Liver (tissue), 9 donors: ENCODE measurements around the gene LRRN2. TPM values are rescaled to one million over a fixed set of nuclear protein-coding genes. Genes with fewer than 3 reads are reported as not detected.
A peak's percentile ranks its signal among the peaks of the same experiment; 100 is the strongest.

Experiments used
- DNase-seq: peaks from one replicate; pipeline ENCODE4 v3.0.0-alpha.2; 2017; ENCODE audit warnings: low spot score
- H3K27ac ChIP-seq, 2 donors: one replicate each; pipeline ENCODE4 v1.7.0; 2013; ENCODE audit warnings: inconsistent platforms in 2 of 2, low read length in 2 of 2, control low read depth in 1 of 2, low read depth in 1 of 2, mild to moderate bottlenecking in 1 of 2
- H3K27me3 ChIP-seq, 4 donors: one replicate each; pipeline versions ENCODE4 v1.6.1 to v1.7.0; 2013; ENCODE audit warnings: low read length in 3 of 4, inconsistent platforms in 1 of 4, mild to moderate bottlenecking in 1 of 4, moderate library complexity in 1 of 4; ENCODE audit not compliant: control insufficient read depth in 4 of 4, insufficient read depth in 4 of 4
- H3K36me3 ChIP-seq, 4 donors: one replicate each; pipeline versions ENCODE4 v1.6.1 to v1.7.0; 2013; ENCODE audit warnings: low read length in 3 of 4, mild to moderate bottlenecking in 3 of 4, low read depth in 1 of 4, moderate library complexity in 1 of 4; ENCODE audit not compliant: control insufficient read depth in 4 of 4, insufficient read depth in 3 of 4
- H3K4me1 ChIP-seq, 4 donors: one replicate each; pipeline versions ENCODE4 v1.6.1 to v1.7.0; 2013; ENCODE audit warnings: low read length in 3 of 4, mild to moderate bottlenecking in 3 of 4, moderate library complexity in 1 of 4; ENCODE audit not compliant: control insufficient read depth in 4 of 4, insufficient read depth in 4 of 4
- H3K4me3 ChIP-seq, 3 donors: one replicate each; pipeline versions ENCODE4 v1.6.1 to v1.7.0; 2013; ENCODE audit warnings: low read length in 3 of 3, control low read depth in 1 of 3, low read depth in 1 of 3, mild to moderate bottlenecking in 1 of 3
- H3K9ac ChIP-seq, 2 donors: one replicate each; pipeline ENCODE4 v1.7.0; 2013; ENCODE audit warnings: low read length in 2 of 2, mild to moderate bottlenecking in 2 of 2, moderate library complexity in 2 of 2, control low read depth in 1 of 2, low read depth in 1 of 2
- H3K9me3 ChIP-seq, 4 donors: one replicate each; pipeline versions ENCODE4 v1.6.1 to v1.7.0; 2013; ENCODE audit warnings: low read length in 3 of 4; ENCODE audit not compliant: control insufficient read depth in 4 of 4
- ATF3 ChIP-seq: IDR thresholded peaks from 2 replicates; pipeline ENCODE4 v1.6.1; 2016; ENCODE audit warnings: antibody characterized with exemption
- CTCF ChIP-seq: fragments of 150-350 bp; IDR thresholded peaks from 2 replicates; pipeline ENCODE4 v1.5.1; 2017; ENCODE audit warnings: improper control_type of control experiment, low read depth, low read length; ENCODE audit not compliant: missing input control
- EGR1 ChIP-seq, 2 donors: IDR thresholded peaks; 2 replicates each; pipeline ENCODE4 v1.6.1; 2016 to 2018; ENCODE audit warnings: antibody characterized with exemption in 2 of 2, low read depth in 2 of 2
- FOXA1 ChIP-seq: IDR thresholded peaks from 2 replicates; pipeline ENCODE4 v1.6.1; 2016; ENCODE audit warnings: antibody characterized with exemption
- FOXA2 ChIP-seq: IDR thresholded peaks from 2 replicates; pipeline ENCODE4 v1.6.1; 2016; ENCODE audit warnings: antibody characterized with exemption
- GABPA ChIP-seq, 2 donors: IDR thresholded peaks in 1 of 2; conservative IDR thresholded peaks in 1 of 2; 2 replicates each; pipeline ENCODE4 v1.6.1; 2016; ENCODE audit warnings: antibody characterized with exemption in 2 of 2, mild to moderate bottlenecking in 1 of 2, moderate library complexity in 1 of 2
- HNF4A ChIP-seq, 2 donors: conservative IDR thresholded peaks; 2 replicates each; pipeline ENCODE4 v1.6.1; 2016; ENCODE audit warnings: antibody characterized with exemption in 2 of 2, mild to moderate bottlenecking in 2 of 2
- HNF4G ChIP-seq: IDR thresholded peaks from 2 replicates; pipeline ENCODE4 v1.6.1; 2016; ENCODE audit warnings: antibody characterized with exemption
- JUND ChIP-seq, 2 donors: IDR thresholded peaks; 2 replicates each; pipeline ENCODE4 v1.6.1; 2016; ENCODE audit warnings: antibody characterized with exemption in 2 of 2
- MAX ChIP-seq: IDR thresholded peaks from 2 replicates; pipeline ENCODE4 v1.6.1; 2016; ENCODE audit warnings: antibody characterized with exemption
- NR2F2 ChIP-seq: IDR thresholded peaks from 2 replicates; pipeline ENCODE4 v1.6.1; 2016; ENCODE audit warnings: antibody characterized with exemption
- RAD21 ChIP-seq, 2 donors: IDR thresholded peaks; 2 replicates each; pipeline ENCODE4 v1.6.1; 2016; ENCODE audit warnings: antibody characterized with exemption in 2 of 2, mild to moderate bottlenecking in 2 of 2
- RXRA ChIP-seq, 2 donors: IDR thresholded peaks; 2 replicates each; pipeline ENCODE4 v1.6.1; 2017 to 2018; ENCODE audit warnings: antibody characterized with exemption in 2 of 2, mild to moderate bottlenecking in 1 of 2
- SP1 ChIP-seq: IDR thresholded peaks from 2 replicates; pipeline ENCODE4 v1.6.1; 2018; ENCODE audit warnings: antibody characterized with exemption, mild to moderate bottlenecking
- TAF1 ChIP-seq: conservative IDR thresholded peaks from 2 replicates; pipeline ENCODE4 v1.6.1; 2016; ENCODE audit warnings: antibody characterized with exemption, mild to moderate bottlenecking
- ZBTB33 ChIP-seq: IDR thresholded peaks from 2 replicates; pipeline ENCODE4 v1.6.1; 2016; ENCODE audit warnings: antibody characterized with exemption
- WGBS: extraction: QIAGEN DNeasy Blood & Tissue Kit; methylation state at CpG from one replicate; pipeline ENCODE4 v1.1.7; 2013; 5-methylcytosine and 5-hydroxymethylcytosine counted together
- polyA plus RNA-seq, 2 donors: library from polyadenylated mRNA; stranded (reverse) in 1 of 2; unstranded in 1 of 2; fragments of 200-250 nt in 1 of 2; fragments of >200 nt in 1 of 2; fragmentation: Nextera tagmentation in 1 of 2; extraction: Ambion mirVana in 1 of 2; gene quantifications; one replicate each; pipeline versions ENCODE4 v1.2.1 to v1.2.3, GENCODE V29; 2013 to 2015
- total RNA-seq, 2 donors: library from RNA; depleted of rRNA; stranded (reverse); fragments of >200 nt; gene quantifications; one replicate each; pipeline ENCODE4 v1.2.3, GENCODE V29; 2014
- donor health status: healthy.
- donor health status: healthy.
- donor health status: healthy.
- donor health status: healthy.
- donor health status: healthy.

Gene LRRN2
- total and polyA plus RNA-seq, 4 donors: 0.13 to 2.8 (median 0.28) TPM

GRCh38 chr1:204711947-204712701 is 26.6 kb upstream of the LRRN2 start:
- Histone ChIP-seq H3K27me3 (peaks cover 0 to 6% (median 2%) of the 10 kb centered on the region in 4 donors), H3K4me1 (peaks cover 0 to 9% (median 7%) of the 10 kb centered on the region in 4 donors), H3K9me3 (no peaks in the 10 kb centered on the region), H3K9ac (no peak overlapping the region), H3K36me3 (no peaks in the 10 kb centered on the region), H3K4me3 (no peak overlapping the region), H3K27ac (no peak overlapping the region)
- DNase-seq: no peak
- 21% methylated on average over 23 of the region's 23 CpGs for WGBS
- TF ChIP-seq RXRA (IDR thresholded peaks at IDR 0.05): peak in 1 of 2 donors; percentile 19
- TF ChIP-seq NR2F2: no peak
- TF ChIP-seq HNF4G: no peak
- no peak for TF ChIP-seq FOXA2
- TF ChIP-seq MAX: no peak
- peak; percentile 43 to 64 for TF ChIP-seq HNF4A (conservative IDR thresholded peaks at IDR 0.05)

GRCh38 chr1:204711103-204711946 is 25.8 kb upstream of the LRRN2 start:
- DNase-seq: no peak
- H3K4me3 ChIP-seq: no peak overlapping the region
- TF ChIP-seq GABPA (IDR thresholded peaks at IDR 0.05 in 1 of 2, conservative IDR thresholded peaks at IDR 0.05 in 1 of 2): no peak
- no peak for TF ChIP-seq JUND (IDR thresholded peaks at IDR 0.05)
- TF ChIP-seq TAF1: no peak
- TF ChIP-seq FOXA2: no peak
- TF ChIP-seq ZBTB33: no peak
- no peak for TF ChIP-seq EGR1 (IDR thresholded peaks at IDR 0.05; ENCODE audit: low read depth in 2 of 2)
- no peak for TF ChIP-seq FOXA1
- TF ChIP-seq RXRA (IDR thresholded peaks at IDR 0.05): no peak
- TF ChIP-seq HNF4A (conservative IDR thresholded peaks at IDR 0.05): no peak
- no peak for TF ChIP-seq SP1
- no peak for TF ChIP-seq CTCF
- no peak for TF ChIP-seq HNF4G
- TF ChIP-seq RAD21 (IDR thresholded peaks at IDR 0.05): no peak
- TF ChIP-seq ATF3: no peak
- no peak for TF ChIP-seq MAX
- TF ChIP-seq NR2F2: no peak
- no peaks in the 10 kb centered on the region for H3K36me3 ChIP-seq
- H3K27me3 ChIP-seq: peaks cover 0 to 6% (median 2%) of the 10 kb centered on the region in 4 donors
- H3K27ac ChIP-seq: no peak overlapping the region
- H3K9ac ChIP-seq: no peak overlapping the region
- H3K4me1 ChIP-seq: peaks cover 0 to 5% (median under 1%) of the 10 kb centered on the region in 4 donors
- WGBS: 53% methylated on average over 16 of the region's 16 CpGs
- H3K9me3 ChIP-seq: no peaks in the 10 kb centered on the region
